Activated naive CD4-positive, alpha-beta T cell treated with anti-CD3 and anti-CD28 coated beads for 36 hours (primary cell): Measurements from ENCODE around the gene DOHH. TPM values are rescaled to one million over a fixed set of nuclear protein-coding genes. Genes with fewer than 3 reads are reported as not detected.

ENCODE experiments used
- CTCF ChIA-PET: fragments of 350-600 bp; sonication (Branson Sonifier 250); formaldehyde crosslinking; loops from one replicate; lab custom pipeline; 2021; ENCODE audit warnings: antibody characterized with exemption; lab: Charles Lee
- DNase-seq: peaks from one replicate; pipeline ENCODE4 v3.0.0-alpha.2; 2020
- H3K27ac Mint-ChIP-seq: one replicate; pipeline ENCODE4 v1.8.0; 2021; ENCODE audit warnings: mild to moderate bottlenecking, mixed read lengths
- H3K27me3 Mint-ChIP-seq: one replicate; pipeline ENCODE4 v1.8.0; 2021; ENCODE audit warnings: low read depth, mixed read lengths
- H3K36me3 Mint-ChIP-seq: one replicate; pipeline ENCODE4 v1.8.0; 2021; ENCODE audit warnings: low read depth, mixed read lengths
- H3K4me1 Mint-ChIP-seq: one replicate; pipeline ENCODE4 v1.8.0; 2021; ENCODE audit warnings: low read depth, mixed read lengths
- H3K4me3 Mint-ChIP-seq: one replicate; pipeline ENCODE4 v1.8.0; 2021; ENCODE audit warnings: mild to moderate bottlenecking, moderate library complexity, mixed read lengths
- H3K9me3 Mint-ChIP-seq: one replicate; pipeline ENCODE4 v1.8.0; 2021; ENCODE audit warnings: mixed read lengths
- intact Hi-C: fragments of 100-400 bp; cut with micrococcal nuclease; formaldehyde crosslinking; loops from one replicate; pipeline ENCODE4 v1.15.1; 2023
- total RNA-seq, 2 experiments: library from RNA; stranded (reverse); gene quantifications; one replicate each; pipeline ENCODE4 v1.2.3, GENCODE V29; 2021

DOHH gene, protein sequence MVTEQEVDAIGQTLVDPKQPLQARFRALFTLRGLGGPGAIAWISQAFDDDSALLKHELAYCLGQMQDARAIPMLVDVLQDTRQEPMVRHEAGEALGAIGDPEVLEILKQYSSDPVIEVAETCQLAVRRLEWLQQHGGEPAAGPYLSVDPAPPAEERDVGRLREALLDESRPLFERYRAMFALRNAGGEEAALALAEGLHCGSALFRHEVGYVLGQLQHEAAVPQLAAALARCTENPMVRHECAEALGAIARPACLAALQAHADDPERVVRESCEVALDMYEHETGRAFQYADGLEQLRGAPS
- 10 to 100 TPM; 13.3 to 14.0 TPM for total RNA-seq

DNA sequence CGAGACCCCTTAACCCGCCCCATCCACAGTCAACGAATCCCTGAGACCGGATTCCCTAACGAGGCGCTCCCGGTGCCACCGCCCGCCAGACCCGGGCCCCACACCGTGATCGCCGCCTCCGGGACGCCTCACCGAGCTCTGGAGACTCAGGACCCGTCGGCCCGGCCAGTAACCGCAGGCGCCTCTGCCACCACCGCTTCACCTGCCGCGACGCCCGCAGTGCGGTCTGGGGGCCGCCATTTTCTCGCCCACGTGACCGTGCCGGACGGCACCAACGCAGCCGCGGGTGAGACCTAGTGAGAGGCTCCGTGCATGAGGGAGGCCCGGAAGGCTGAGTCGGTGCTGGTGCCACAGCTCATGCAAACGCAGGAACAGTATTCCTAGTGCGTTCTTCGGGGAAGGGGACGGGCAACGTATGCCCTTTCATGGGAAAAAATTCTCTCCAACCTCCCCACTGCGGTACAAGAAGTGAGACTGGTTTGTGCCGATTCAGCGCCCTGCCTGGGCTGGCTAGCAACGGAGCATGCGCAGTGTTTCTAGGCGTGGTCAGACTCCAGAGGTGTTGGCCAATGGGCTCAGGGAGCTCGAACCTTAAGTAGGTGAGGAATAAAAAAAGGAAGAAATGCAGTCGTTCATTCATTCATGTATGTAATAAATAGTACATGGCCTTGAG is at the start of gene DOHH:
Gene DOHH, minus strand, starts transcription at position 246 of the 673 bp plus-strand sequence. CDS start 3,860 bp downstream, outside the sequence.
- CTCF ChIA-PET, result interaction anchor here (0.6 to 0.9 kb wide), 3 partner anchors 16 to 126 kb away, joined by 3 to 4 read pairs (median 4); no protein-coding TSS in a partner anchor
- Mint-ChIP-seq H3K4me1 (peaks cover 30% of the 10 kb centered on the region), H3K27me3 (no peaks in the 10 kb centered on the region), H3K36me3 (peaks cover 13% of the 10 kb centered on the region), H3K4me3 (peak within 1 kb of the TSS; percentile 88), H3K9me3 (no peaks in the 10 kb centered on the region), H3K27ac (peak within 1 kb of the TSS; percentile 92)
- peak; percentile 98 for DNase-seq
- intact Hi-C loops, result no loop called here

DNA sequence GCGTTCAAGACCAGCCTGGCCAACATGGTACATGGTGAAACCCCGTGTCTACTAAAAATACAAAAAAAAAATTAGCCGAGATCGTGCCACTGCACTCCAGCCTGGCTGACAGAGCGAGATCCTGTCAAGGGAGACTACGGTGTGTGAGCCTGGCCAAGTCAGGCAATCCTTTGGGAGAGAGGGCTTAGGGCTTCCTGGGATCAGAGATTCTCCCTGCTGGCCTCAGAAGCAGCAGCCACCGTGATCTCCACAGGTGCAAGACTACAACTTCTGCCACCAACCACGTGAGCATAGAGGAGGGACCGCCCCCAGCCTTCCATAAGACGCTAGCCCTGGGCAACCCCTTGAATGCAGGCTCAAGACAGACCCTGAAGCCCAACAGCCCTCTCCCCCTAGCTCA is 49.3 kb upstream of the DOHH start:
- Mint-ChIP-seq H3K36me3 (peaks cover 8% of the 10 kb centered on the region), H3K27me3 (no peaks in the 10 kb centered on the region), H3K4me1 (peaks cover 32% of the 10 kb centered on the region), H3K4me3 (no peak overlapping the region), H3K27ac (no peak overlapping the region), H3K9me3 (no peaks in the 10 kb centered on the region)
- DNase-seq, result no peak
- CTCF ChIA-PET, result no interaction called here
- intact Hi-C loops, result no loop called here

GRCh38 chr19:3548606-3549005 is 48.1 kb upstream of the DOHH start:
- H3K36me3 Mint-ChIP-seq, result peaks cover 8% of the 10 kb centered on the region
- no peak overlapping the region for H3K27ac Mint-ChIP-seq
- intact Hi-C loops, result no loop called here
- H3K27me3 Mint-ChIP-seq, result no peaks in the 10 kb centered on the region
- CTCF ChIA-PET, result interaction anchor here (0.6 to 1.5 kb wide), 4 partner anchors 12 to 326 kb away, joined by 3 to 5 read pairs (median 4); no protein-coding TSS in a partner anchor
- no peak for DNase-seq
- no peak overlapping the region for H3K4me3 Mint-ChIP-seq
- H3K9me3 Mint-ChIP-seq, result no peaks in the 10 kb centered on the region
- peaks cover 23% of the 10 kb centered on the region for H3K4me1 Mint-ChIP-seq

GRCh38 chr19:3547767-3548282 is 47.4 kb upstream of the DOHH start:
- H3K4me1 Mint-ChIP-seq, result peaks cover 19% of the 10 kb centered on the region
- peaks cover 8% of the 10 kb centered on the region for H3K36me3 Mint-ChIP-seq
- H3K27ac Mint-ChIP-seq, result no peak overlapping the region
- no peaks in the 10 kb centered on the region for H3K27me3 Mint-ChIP-seq
- CTCF ChIA-PET, result interaction anchor here (0.8 kb wide), 1 partner anchor 9 kb away, joined by 4 read pairs; no protein-coding TSS in a partner anchor
- intact Hi-C loops, result loop anchor here (2.0 kb wide), 1 partner anchor 71 kb away; no protein-coding TSS in a partner anchor
- H3K4me3 Mint-ChIP-seq, result no peak overlapping the region
- no peaks in the 10 kb centered on the region for H3K9me3 Mint-ChIP-seq
- no peak for DNase-seq

DNA sequence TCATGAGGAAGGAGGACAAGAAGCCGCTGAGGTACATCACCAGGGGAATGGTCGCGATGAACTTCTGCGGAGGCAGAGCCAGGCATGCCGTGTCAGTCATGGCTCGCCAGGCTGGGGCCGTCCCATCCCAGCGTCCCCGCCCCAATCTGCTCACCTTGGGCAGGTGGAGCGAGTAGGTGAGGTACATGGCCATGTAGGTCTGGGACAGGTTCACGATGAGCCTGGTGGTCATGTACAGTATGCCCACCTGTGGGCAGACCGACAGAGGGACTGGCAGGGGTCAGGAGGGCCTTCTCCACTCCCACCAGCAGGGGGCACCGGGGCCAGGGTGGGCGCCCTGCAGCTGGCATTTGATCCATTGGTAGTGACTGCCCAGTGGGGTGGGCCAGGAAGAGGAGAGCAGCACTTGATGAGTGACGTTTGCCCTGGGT is 46.8 kb upstream of the DOHH start:
- H3K4me1 Mint-ChIP-seq, result peaks cover 16% of the 10 kb centered on the region
- no peaks in the 10 kb centered on the region for H3K27me3 Mint-ChIP-seq
- intact Hi-C loops, result loop anchor here (2.0 kb wide), 1 partner anchor 71 kb away; no protein-coding TSS in a partner anchor
- peak; percentile 36 for DNase-seq
- no peaks in the 10 kb centered on the region for H3K9me3 Mint-ChIP-seq
- H3K4me3 Mint-ChIP-seq, result no peak overlapping the region
- CTCF ChIA-PET, result interaction anchor here (0.8 kb wide), 1 partner anchor 9 kb away, joined by 4 read pairs; no protein-coding TSS in a partner anchor
- H3K27ac Mint-ChIP-seq, result no peak overlapping the region
- H3K36me3 Mint-ChIP-seq, result peaks cover 8% of the 10 kb centered on the region

DNA sequence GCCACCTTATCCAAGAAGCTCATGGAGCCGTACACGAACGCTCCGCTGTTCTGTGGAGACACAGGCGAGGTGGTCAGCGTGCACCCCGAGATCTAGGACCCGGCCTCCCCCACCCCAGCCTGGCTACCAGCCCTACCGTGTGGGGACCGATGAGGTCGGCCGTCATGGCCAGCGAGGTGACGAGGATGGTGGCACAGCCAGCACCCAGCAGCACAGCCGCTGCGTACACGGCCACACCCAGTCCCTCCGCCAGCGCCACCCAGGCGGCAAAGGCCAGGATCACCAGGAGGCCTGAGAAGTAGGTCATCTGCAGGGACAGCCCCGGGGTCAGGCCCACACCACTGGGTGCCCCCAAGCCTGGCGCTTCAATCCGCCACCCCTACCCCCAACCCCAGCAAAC is 45.6 kb upstream of the DOHH start:
- CTCF ChIA-PET, result interaction anchor here (0.7 to 3.0 kb wide), 7 partner anchors 10 to 154 kb away, joined by 3 to 32 read pairs (median 4); partner anchors contain the start of genes MFSD12 and PIP5K1C
- intact Hi-C loops, result loop anchor here (2.0 kb wide), 1 partner anchor 73 kb away; no protein-coding TSS in a partner anchor
- peaks cover 10% of the 10 kb centered on the region for H3K4me1 Mint-ChIP-seq
- peaks cover 8% of the 10 kb centered on the region for H3K36me3 Mint-ChIP-seq
- DNase-seq, result no peak
- H3K9me3 Mint-ChIP-seq, result no peaks in the 10 kb centered on the region
- H3K4me3 Mint-ChIP-seq, result no peak overlapping the region
- H3K27me3 Mint-ChIP-seq, result no peaks in the 10 kb centered on the region
- H3K27ac Mint-ChIP-seq, result peak overlapping the region; percentile 62

GRCh38 chr19:3545669-3546034 is 45.2 kb upstream of the DOHH start:
- H3K27ac Mint-ChIP-seq, result peak overlapping the region; percentile 62

DNA sequence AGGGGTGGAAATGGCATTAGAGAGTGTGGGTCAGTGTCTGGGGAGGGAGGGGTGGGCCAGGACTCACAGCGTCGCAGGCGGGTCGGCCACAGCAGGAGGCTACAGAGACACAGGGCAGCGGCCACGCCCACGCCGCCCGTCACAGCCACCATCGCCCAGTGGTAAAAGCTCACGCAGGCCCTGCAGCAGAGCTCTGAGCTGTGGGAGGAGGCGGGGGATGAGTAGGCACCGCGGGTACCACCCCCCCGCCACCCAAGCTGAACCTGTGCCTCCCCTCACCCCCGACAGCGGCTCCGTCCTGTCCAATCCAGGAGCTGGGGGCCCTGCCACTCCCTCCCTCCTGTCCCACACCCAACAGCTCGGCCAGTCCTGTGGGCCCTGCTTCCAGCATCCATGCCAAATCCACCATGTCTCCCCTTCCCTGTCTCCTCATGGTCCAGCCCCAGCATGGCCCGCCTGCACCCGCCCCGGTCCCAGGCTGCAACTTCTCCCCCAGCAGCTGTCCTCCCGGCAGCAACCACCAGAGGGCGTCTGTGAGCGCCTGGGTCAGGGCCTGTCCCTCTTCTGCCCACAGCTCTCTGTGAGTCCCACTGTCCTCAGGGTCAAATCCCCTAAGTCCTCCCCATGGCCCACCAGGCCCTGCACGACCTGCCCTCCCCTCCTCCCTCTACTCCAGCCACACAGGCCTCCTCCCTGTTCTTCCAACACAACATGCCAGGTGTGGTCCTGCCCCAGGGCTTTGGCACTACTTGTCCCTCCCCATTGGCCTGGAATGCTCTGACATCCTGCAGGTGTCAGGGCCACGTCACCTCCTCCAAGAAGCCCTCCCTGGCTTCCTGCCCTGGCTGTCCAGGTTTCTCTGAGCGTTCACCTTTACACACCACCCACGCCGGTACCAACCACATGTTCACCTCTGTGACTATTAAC is 44.5 kb upstream of the DOHH start:
- no peaks in the 10 kb centered on the region for H3K27me3 Mint-ChIP-seq
- peak overlapping the region; percentile 62 for H3K27ac Mint-ChIP-seq
- CTCF ChIA-PET, result interaction anchor here (0.5 to 3.0 kb wide), 11 partner anchors 11 to 109 kb away, joined by 3 to 32 read pairs (median 4); partner anchors contain the start of genes GIPC3 and MFSD12
- DNase-seq, result peak; percentile 88
- no peak overlapping the region for H3K4me3 Mint-ChIP-seq
- H3K9me3 Mint-ChIP-seq, result no peaks in the 10 kb centered on the region
- intact Hi-C loops, result loop anchor here (1.0 kb wide), 1 partner anchor 161 kb away; no protein-coding TSS in a partner anchor
- peaks cover 10% of the 10 kb centered on the region for H3K4me1 Mint-ChIP-seq
- peaks cover 6% of the 10 kb centered on the region for H3K36me3 Mint-ChIP-seq

More at GRCh38 chr19:3545669-3546034, 45.2 kb upstream of the DOHH start:
- Mint-ChIP-seq H3K4me1 (peaks cover 10% of the 10 kb centered on the region), H3K9me3 (no peaks in the 10 kb centered on the region), H3K4me3 (no peak overlapping the region), H3K27me3 (no peaks in the 10 kb centered on the region), H3K36me3 (peaks cover 6% of the 10 kb centered on the region)
- intact Hi-C loops, result loop anchor here (1.0 to 2.0 kb wide), 2 partner anchors 73 to 161 kb away; no protein-coding TSS in a partner anchor
- CTCF ChIA-PET, result interaction anchor here (0.5 to 3.0 kb wide), 8 partner anchors 10 to 109 kb away, joined by 3 to 32 read pairs (median 4); partner anchors contain the start of genes GIPC3 and MFSD12
- no peak for DNase-seq

GRCh38 chr19:3544058-3544376 is 43.5 kb upstream of the DOHH start:
- intact Hi-C loops, result no loop called here
- peaks cover 10% of the 10 kb centered on the region for H3K4me1 Mint-ChIP-seq
- peaks cover 11% of the 10 kb centered on the region for H3K36me3 Mint-ChIP-seq
- DNase-seq, result no peak
- no peak overlapping the region for H3K4me3 Mint-ChIP-seq
- H3K27me3 Mint-ChIP-seq, result no peaks in the 10 kb centered on the region
- no peak overlapping the region for H3K27ac Mint-ChIP-seq
- no peaks in the 10 kb centered on the region for H3K9me3 Mint-ChIP-seq
- CTCF ChIA-PET, result interaction anchor here (1.8 to 3.0 kb wide), 2 partner anchors 12 to 17 kb away, joined by 9 to 32 read pairs; partner anchors contain the start of gene MFSD12

GRCh38 chr19:3543150-3544057 is 42.9 kb upstream of the DOHH start:
- Mint-ChIP-seq H3K27ac (no peak overlapping the region), H3K9me3 (no peaks in the 10 kb centered on the region), H3K36me3 (peaks cover 14% of the 10 kb centered on the region), H3K4me3 (no peak overlapping the region), H3K4me1 (peaks cover 10% of the 10 kb centered on the region), H3K27me3 (no peaks in the 10 kb centered on the region)
- CTCF ChIA-PET, result no interaction called here
- DNase-seq, result no peak
- intact Hi-C loops, result no loop called here
